Skeletal muscle cell (primary cell): ENCODE measurements around the gene EXOC4.
A peak's percentile ranks its signal among the peaks of the same experiment; 100 is the strongest.
"Not testable (repeated sequence)": the region's sequence is repeated elsewhere in the genome, so short reads cannot be mapped to it uniquely, and the experiment has no call there.

Experiments
- DNase-seq: peaks from one replicate; pipeline ENCODE4 v3.0.0-alpha.2; 2010; ENCODE audit warnings: low read depth
- H3K4me3 ChIP-seq: 2 replicates; pipeline ENCODE4 v1.5.1; 2011; ENCODE audit warnings: low read depth, mild to moderate bottlenecking, control low read depth, low read length, moderate library complexity

The EXOC4 gene

GRCh38 chr7:133744451-133744850 lies 491.6 kb downstream of the EXOC4 start:
- DNase-seq: no peak
- H3K4me3 ChIP-seq: no peak overlapping the region

GRCh38 chr7:133746305-133746704 lies 493.4 kb downstream of the EXOC4 start:
- DNase-seq: no peak
- no peak overlapping the region for H3K4me3 ChIP-seq

- no peak for DNase-seq
- no peak overlapping the region for H3K4me3 ChIP-seq
Measured at GRCh38 chr7:133746847-133747246, 494.0 kb downstream of the EXOC4 start.

- H3K4me3 ChIP-seq: no peak overlapping the region
- no peak for DNase-seq
Measured at GRCh38 chr7:133748443-133749407, 495.8 kb downstream of the EXOC4 start.

GRCh38 chr7:133750287-133750686 lies 497.4 kb downstream of the EXOC4 start:
- no peak overlapping the region for H3K4me3 ChIP-seq
- DNase-seq: no peak

- DNase-seq: no peak
Measured at GRCh38 chr7:133751079-133751478, 498.2 kb downstream of the EXOC4 start.

GRCh38 chr7:133753513-133753912 lies 500.6 kb downstream of the EXOC4 start:
- DNase-seq: no peak

More at GRCh38 chr7:133751079-133751478, 498.2 kb downstream of the EXOC4 start:
- H3K4me3 ChIP-seq: no peak overlapping the region

GRCh38 chr7:133754708-133755107 lies 501.8 kb downstream of the EXOC4 start:
- no peak for DNase-seq
- no peak overlapping the region for H3K4me3 ChIP-seq

More at GRCh38 chr7:133753513-133753912, 500.6 kb downstream of the EXOC4 start:
- H3K4me3 ChIP-seq: no peak overlapping the region

GRCh38 chr7:133755901-133756300 lies 503.0 kb downstream of the EXOC4 start:
- no peak overlapping the region for H3K4me3 ChIP-seq
- no peak for DNase-seq

- DNase-seq: no peak
- H3K4me3 ChIP-seq: no peak overlapping the region
Measured at GRCh38 chr7:133761443-133761842, 508.6 kb downstream of the EXOC4 start.

- no peak for DNase-seq
- no peak overlapping the region for H3K4me3 ChIP-seq
Measured at GRCh38 chr7:133763076-133763640, 510.3 kb downstream of the EXOC4 start.

GRCh38 chr7:133769668-133770067 lies 516.8 kb downstream of the EXOC4 start:
- no peak overlapping the region for H3K4me3 ChIP-seq
- DNase-seq: no peak

- DNase-seq: peak; percentile 40
- no peak overlapping the region for H3K4me3 ChIP-seq
Measured at GRCh38 chr7:133770863-133771492, 518.1 kb downstream of the EXOC4 start.

- H3K4me3 ChIP-seq: no peak overlapping the region
- DNase-seq: no peak
Measured at GRCh38 chr7:133771788-133772419, 519.0 kb downstream of the EXOC4 start.

- no peak for DNase-seq
- no peak overlapping the region for H3K4me3 ChIP-seq
Measured at GRCh38 chr7:133773601-133774000, 520.7 kb downstream of the EXOC4 start.

- H3K4me3 ChIP-seq: no peak overlapping the region
- no peak for DNase-seq
Measured at GRCh38 chr7:133775201-133775600, 522.3 kb downstream of the EXOC4 start.

- DNase-seq: no peak
- H3K4me3 ChIP-seq: no peak overlapping the region
Measured at GRCh38 chr7:133776266-133776665, 523.4 kb downstream of the EXOC4 start.

- no peak overlapping the region for H3K4me3 ChIP-seq
- DNase-seq: no peak
Measured at GRCh38 chr7:133777701-133778100, 524.8 kb downstream of the EXOC4 start.

GRCh38 chr7:133778472-133778871 lies 525.6 kb downstream of the EXOC4 start:
- H3K4me3 ChIP-seq: no peak overlapping the region
- no peak for DNase-seq

GRCh38 chr7:133779538-133779937 lies 526.7 kb downstream of the EXOC4 start:
- H3K4me3 ChIP-seq, DNase-seq: not testable (repeated sequence)
